Effector memory CD4-positive, alpha-beta T cell (primary cell): ENCODE data around the gene FNDC3A.

Experiments
- DNase-seq, 3 donors: peaks; one replicate each; pipeline ENCODE4 v3.0.0-alpha.2; 2020
- H3K27ac ChIP-seq: 2 replicates; pipeline ENCODE4 v1.7.0; 2013; ENCODE audit warnings: mild to moderate bottlenecking, low read length, moderate library complexity; ENCODE audit not compliant: insufficient read depth, poor library complexity, severe bottlenecking
- H3K27me3 ChIP-seq: replicated peaks from 2 replicates; pipeline ENCODE4 v1.7.0; 2013; ENCODE audit warnings: mild to moderate bottlenecking, low read length; ENCODE audit not compliant: insufficient read depth, control insufficient read depth, poor library complexity, severe bottlenecking
- H3K36me3 ChIP-seq: 2 replicates; pipeline ENCODE4 v1.7.0; 2013; ENCODE audit warnings: mild to moderate bottlenecking, low read length, moderate library complexity; ENCODE audit not compliant: control insufficient read depth, insufficient read depth
- H3K4me1 ChIP-seq: 2 replicates; pipeline ENCODE4 v1.7.0; 2013; ENCODE audit warnings: low read length, mild to moderate bottlenecking; ENCODE audit not compliant: control insufficient read depth, insufficient read depth, poor library complexity, severe bottlenecking
- H3K4me3 ChIP-seq: 2 replicates; pipeline ENCODE4 v1.7.0; 2013; ENCODE audit warnings: low read length, low read depth, mild to moderate bottlenecking; ENCODE audit not compliant: insufficient read depth, poor library complexity, severe bottlenecking
- H3K9me3 ChIP-seq: 2 replicates; pipeline ENCODE4 v1.7.0; 2013; ENCODE audit warnings: mild to moderate bottlenecking, low read length, moderate library complexity; ENCODE audit not compliant: control insufficient read depth

Gene FNDC3A

GRCh38 chr13:49220036-49220855 lies 244.5 kb downstream of the FNDC3A start, which contains the start of gene MLNR:
Gene MLNR (plus strand): TSS chr13:49220338. CDS start chr13:49220338, 0 bp downstream.
- Histone ChIP-seq H3K27ac (no peak within 1 kb of the TSS), H3K4me1 (peaks cover 4% of the 10 kb centered on the region), H3K9me3 (no peaks in the 10 kb centered on the region), H3K36me3 (no peaks in the 10 kb centered on the region), H3K4me3 (peak within 1 kb of the TSS; percentile 51), H3K27me3 (peaks cover 25% of the 10 kb centered on the region)
- DNase-seq: peak in 1 of 3 donors; percentile 12

GRCh38 chr13:49220856-49221589 lies 245.3 kb downstream of the FNDC3A start:
- H3K27ac ChIP-seq: no peak overlapping the region
- H3K27me3 ChIP-seq: peaks cover 25% of the 10 kb centered on the region

GRCh38 chr13:49221590-49221965 lies 245.9 kb downstream of the FNDC3A start:
- Histone ChIP-seq H3K4me3 (no peak overlapping the region), H3K4me1 (peaks cover 4% of the 10 kb centered on the region), H3K9me3 (no peaks in the 10 kb centered on the region), H3K27me3 (peaks cover 25% of the 10 kb centered on the region), H3K27ac (no peak overlapping the region), H3K36me3 (no peaks in the 10 kb centered on the region)
- no peak for DNase-seq

More at GRCh38 chr13:49220856-49221589, 245.3 kb downstream of the FNDC3A start:
- Histone ChIP-seq H3K9me3 (no peaks in the 10 kb centered on the region), H3K36me3 (no peaks in the 10 kb centered on the region), H3K4me1 (peaks cover 4% of the 10 kb centered on the region), H3K4me3 (peak overlapping the region; percentile 51)
- no peak for DNase-seq

- DNase-seq: no peak
- Histone ChIP-seq H3K4me1 (peaks cover 3% of the 10 kb centered on the region), H3K36me3 (no peaks in the 10 kb centered on the region), H3K27me3 (peaks cover 11% of the 10 kb centered on the region), H3K4me3 (no peak overlapping the region), H3K27ac (no peak overlapping the region), H3K9me3 (no peaks in the 10 kb centered on the region)
Measured at GRCh38 chr13:49225223-49226042, 249.7 kb downstream of the FNDC3A start.

- Histone ChIP-seq H3K36me3 (no peaks in the 10 kb centered on the region), H3K27ac (no peak overlapping the region), H3K4me1 (no peaks in the 10 kb centered on the region)
Measured at GRCh38 chr13:49226613-49227012, 250.9 kb downstream of the FNDC3A start.

GRCh38 chr13:49234741-49235140 lies 259.0 kb downstream of the FNDC3A start:
- H3K27ac ChIP-seq: no peak overlapping the region
- H3K9me3 ChIP-seq: no peaks in the 10 kb centered on the region
- H3K4me1 ChIP-seq: no peaks in the 10 kb centered on the region
- H3K36me3 ChIP-seq: no peaks in the 10 kb centered on the region
- DNase-seq: no peak
- no peak overlapping the region for H3K4me3 ChIP-seq
- no peaks in the 10 kb centered on the region for H3K27me3 ChIP-seq

More at GRCh38 chr13:49226613-49227012, 250.9 kb downstream of the FNDC3A start:
- Histone ChIP-seq H3K27me3 (peaks cover 1% of the 10 kb centered on the region), H3K9me3 (no peaks in the 10 kb centered on the region), H3K4me3 (no peak overlapping the region)
- DNase-seq: no peak

GRCh38 chr13:49235856-49236431 lies 260.2 kb downstream of the FNDC3A start:
- Histone ChIP-seq H3K27ac (no peak overlapping the region), H3K4me1 (peaks cover 2% of the 10 kb centered on the region), H3K4me3 (no peak overlapping the region), H3K36me3 (no peaks in the 10 kb centered on the region), H3K27me3 (no peaks in the 10 kb centered on the region), H3K9me3 (no peaks in the 10 kb centered on the region)
- DNase-seq: no peak

- Histone ChIP-seq H3K27ac (no peak overlapping the region), H3K4me1 (peaks cover 2% of the 10 kb centered on the region), H3K27me3 (no peaks in the 10 kb centered on the region), H3K9me3 (no peaks in the 10 kb centered on the region), H3K36me3 (no peaks in the 10 kb centered on the region), H3K4me3 (no peak overlapping the region)
- no peak for DNase-seq
Measured at GRCh38 chr13:49238621-49239020, 262.9 kb downstream of the FNDC3A start.

GRCh38 chr13:49240017-49240416 lies 264.3 kb downstream of the FNDC3A start:
- Histone ChIP-seq H3K4me3 (no peak overlapping the region), H3K9me3 (no peaks in the 10 kb centered on the region), H3K27me3 (no peaks in the 10 kb centered on the region), H3K27ac (no peak overlapping the region), H3K36me3 (no peaks in the 10 kb centered on the region), H3K4me1 (peaks cover 2% of the 10 kb centered on the region)
- peak in 1 of 3 donors; percentile 25 for DNase-seq
